Measurements from ENCODE around the gene OR51T1. TPM values are rescaled to one million over a fixed set of nuclear protein-coding genes. Genes with fewer than 3 reads are reported as not detected.

The OR51T1 gene
- total RNA-seq, 2 experiments from 2014 or later, result not detected

DNA sequence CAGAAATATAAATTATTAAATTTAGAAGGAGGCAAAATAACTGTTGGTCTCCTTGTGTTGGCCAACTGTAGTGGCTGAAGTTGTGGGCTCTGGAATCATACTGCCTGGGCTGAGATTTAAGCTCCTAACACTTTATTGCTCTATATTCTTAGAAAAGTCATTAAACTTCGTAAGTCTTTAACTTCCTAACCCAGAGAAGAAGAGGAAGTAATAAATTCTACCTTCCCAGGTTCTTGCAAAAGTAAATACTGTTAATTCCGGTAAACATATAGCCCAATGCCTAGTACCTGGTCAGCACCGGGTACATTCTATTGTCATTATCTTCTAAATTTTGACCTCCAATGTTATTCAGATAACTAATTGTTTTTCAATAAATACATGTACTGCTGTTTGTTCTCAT is 4.5 kb downstream of the OR51T1 start:
- Mint-ChIP-seq H3K9me3 (ENCODE audit: low read depth) (no peaks in the 10 kb centered on the region), H3K27me3 (peaks cover 5% of the 10 kb centered on the region), H3K36me3 (ENCODE audit: low read depth) (no peaks in the 10 kb centered on the region), H3K4me3 (no peak overlapping the region), H3K27ac (no peak overlapping the region), H3K4me1 (no peaks in the 10 kb centered on the region)
- intact Hi-C loops (cut with DNase I, micrococcal nuclease), result no loop called here
- ChIA-PET CTCF (no interaction called here), POLR2A (no interaction called here)
- ATAC-seq (no peak), DNase-seq (no peak)

DNA sequence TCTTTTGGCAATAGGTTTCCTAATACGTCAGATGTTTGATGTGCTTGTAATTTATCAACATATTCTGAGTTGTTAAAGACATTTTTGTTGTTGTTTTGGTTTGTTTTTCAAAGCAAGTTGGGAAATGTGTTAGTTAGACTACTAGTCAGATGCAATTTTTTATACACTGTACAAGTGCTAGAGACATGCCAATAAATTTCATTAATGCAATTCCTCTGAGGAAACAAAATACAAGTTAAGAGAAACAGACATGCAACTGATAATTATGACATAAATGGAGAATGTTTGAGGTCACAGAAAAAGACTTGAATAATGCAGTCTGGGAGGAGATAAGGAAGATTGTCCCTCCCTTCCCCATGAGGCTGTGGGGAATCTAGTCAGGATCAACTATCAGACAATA is 5.9 kb downstream of the OR51T1 start:
- ATAC-seq (no peak), DNase-seq (no peak)
- Mint-ChIP-seq H3K27ac (no peak overlapping the region), H3K27me3 (peaks cover 5% of the 10 kb centered on the region), H3K36me3 (ENCODE audit: low read depth) (no peaks in the 10 kb centered on the region), H3K4me3 (no peak overlapping the region), H3K4me1 (no peaks in the 10 kb centered on the region), H3K9me3 (ENCODE audit: low read depth) (no peaks in the 10 kb centered on the region)
- ChIA-PET POLR2A (no interaction called here), CTCF (no interaction called here)
- intact Hi-C loops (cut with DNase I, micrococcal nuclease), result no loop called here

DNA sequence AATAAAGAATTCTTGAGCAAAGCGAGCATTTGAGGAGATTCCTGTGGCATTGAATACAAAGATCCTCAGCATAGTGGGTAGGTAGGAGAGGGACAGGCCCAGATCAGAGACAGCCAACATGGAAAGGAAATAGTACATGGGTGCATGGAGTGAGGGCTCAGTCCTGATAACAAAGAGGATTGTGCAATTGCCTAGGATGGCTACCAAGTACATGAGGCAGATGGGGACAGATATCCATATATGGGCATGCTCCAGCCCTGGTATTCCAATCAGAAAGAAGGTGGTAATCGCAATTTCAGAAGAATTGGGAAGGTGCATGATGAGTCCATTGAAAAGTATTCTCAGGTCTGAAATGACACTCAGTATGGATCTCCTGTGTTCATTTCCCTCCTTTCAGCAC is 8.6 kb downstream of the OR51T1 start:
- DNase-seq (no peak), ATAC-seq (no peak)
- peaks cover 5% of the 10 kb centered on the region for H3K27me3 Mint-ChIP-seq
- CTCF ChIA-PET, result no interaction called here
- no peaks in the 10 kb centered on the region for H3K4me1 Mint-ChIP-seq
- intact Hi-C loops (cut with DNase I, micrococcal nuclease), result no loop called here
- H3K36me3 Mint-ChIP-seq (ENCODE audit: low read depth), result no peaks in the 10 kb centered on the region
- POLR2A ChIA-PET, result no interaction called here
- no peak overlapping the region for H3K4me3 Mint-ChIP-seq
- H3K9me3 Mint-ChIP-seq (ENCODE audit: low read depth), result no peaks in the 10 kb centered on the region
- no peak overlapping the region for H3K27ac Mint-ChIP-seq

DNA sequence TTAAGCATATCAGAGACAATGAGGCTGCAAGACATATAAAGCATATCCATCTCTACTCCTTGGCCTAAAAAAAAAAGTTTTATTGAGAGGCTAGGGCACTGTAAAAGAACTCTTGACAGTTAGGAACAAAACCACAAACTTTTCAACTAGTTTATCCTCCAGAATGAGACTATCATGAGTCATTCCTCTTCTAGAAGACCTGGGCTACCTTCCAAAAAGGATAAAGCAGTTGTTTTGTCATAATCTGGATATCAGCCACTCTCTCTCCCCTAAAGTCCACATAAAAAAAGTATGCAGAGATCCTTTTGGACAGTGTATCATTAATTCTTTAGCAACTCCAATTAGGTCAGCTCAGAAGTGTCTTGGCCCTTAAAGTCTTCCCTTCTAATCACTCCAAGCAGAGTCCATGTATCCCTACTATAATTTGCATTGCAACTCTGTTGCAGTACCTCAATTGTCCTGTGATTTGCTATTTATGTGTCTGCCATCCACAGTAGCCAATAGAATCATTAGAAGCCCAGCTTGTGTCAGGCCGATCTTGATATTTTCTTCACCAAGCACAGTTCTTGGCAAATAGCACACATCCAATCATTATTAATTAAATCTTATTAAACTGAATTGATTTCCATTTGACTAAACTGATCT is 10.4 kb downstream of the OR51T1 start:
- H3K4me1 Mint-ChIP-seq, result no peaks in the 10 kb centered on the region
- H3K27me3 Mint-ChIP-seq, result peaks cover 8% of the 10 kb centered on the region
- no peak overlapping the region for H3K4me3 Mint-ChIP-seq
- CTCF ChIA-PET, result interaction anchor here (1.6 kb wide), 1 partner anchor 10 kb away, joined by 5 read pairs; no protein-coding TSS in a partner anchor
- no peaks in the 10 kb centered on the region for H3K9me3 Mint-ChIP-seq (ENCODE audit: low read depth)
- no peak for DNase-seq
- intact Hi-C loops (cut with DNase I, micrococcal nuclease), result no loop called here
- ATAC-seq, result no peak
- no peaks in the 10 kb centered on the region for H3K36me3 Mint-ChIP-seq (ENCODE audit: low read depth)
- POLR2A ChIA-PET, result no interaction called here
- H3K27ac Mint-ChIP-seq, result no peak overlapping the region

DNA sequence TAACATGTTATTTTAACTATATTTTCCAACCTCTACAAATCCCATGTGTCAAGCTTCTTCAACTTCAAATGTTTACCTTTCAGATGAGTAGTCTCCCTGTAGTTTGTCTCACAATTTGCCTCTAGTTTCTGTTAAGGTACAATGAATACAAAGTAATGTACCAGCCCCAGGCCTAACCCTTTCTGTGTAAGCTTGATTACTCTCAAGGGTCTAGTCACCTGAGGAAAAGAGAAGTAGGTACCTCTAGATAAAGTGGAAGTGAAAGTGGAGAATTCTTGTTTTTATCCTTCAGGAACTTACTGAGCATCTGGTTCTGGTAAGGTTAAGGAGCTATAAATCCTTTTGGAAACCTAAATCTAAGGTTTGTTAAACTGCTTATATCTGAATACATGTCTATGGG is 21.8 kb downstream of the OR51T1 start, which contains the start of gene OR51A7:
OR51A7 (plus strand) TSS at position 300 of the 400 bp plus-strand sequence. CDS start 3,587 bp downstream, outside the sequence.
- Mint-ChIP-seq H3K9me3 (ENCODE audit: low read depth) (no peaks in the 10 kb centered on the region), H3K27me3 (peaks cover 9% of the 10 kb centered on the region), H3K36me3 (ENCODE audit: low read depth) (no peaks in the 10 kb centered on the region), H3K4me3 (no peak within 1 kb of the TSS), H3K4me1 (no peaks in the 10 kb centered on the region), H3K27ac (no peak within 1 kb of the TSS)
- intact Hi-C loops (cut with DNase I, micrococcal nuclease), result no loop called here
- POLR2A ChIA-PET, result no interaction called here
- CTCF ChIA-PET, result no interaction called here
- ATAC-seq (no peak), DNase-seq (no peak)

DNA sequence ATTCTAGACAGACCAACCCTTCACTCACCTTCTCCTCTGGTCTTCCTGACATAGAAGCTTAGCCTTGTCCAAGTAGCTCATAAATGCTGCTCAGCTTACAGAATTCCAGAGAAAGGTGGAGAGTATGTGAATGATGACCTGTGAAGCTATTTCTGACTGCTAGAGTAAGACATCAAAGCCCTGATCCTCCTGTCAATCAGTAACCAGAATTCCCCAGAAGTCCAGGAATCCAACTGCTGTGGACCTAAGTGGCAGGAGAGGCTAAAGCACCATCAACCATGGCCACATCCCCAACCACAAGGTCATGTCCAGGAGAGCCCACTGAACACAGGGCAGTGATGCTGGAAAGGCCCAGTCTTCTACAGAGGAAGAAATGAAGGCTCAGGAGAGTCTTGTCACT is 34.9 kb downstream of the OR51T1 start:
- DNase-seq, result no peak
- H3K4me1 Mint-ChIP-seq, result no peaks in the 10 kb centered on the region
- intact Hi-C loops (cut with DNase I, micrococcal nuclease), result no loop called here

DNA sequence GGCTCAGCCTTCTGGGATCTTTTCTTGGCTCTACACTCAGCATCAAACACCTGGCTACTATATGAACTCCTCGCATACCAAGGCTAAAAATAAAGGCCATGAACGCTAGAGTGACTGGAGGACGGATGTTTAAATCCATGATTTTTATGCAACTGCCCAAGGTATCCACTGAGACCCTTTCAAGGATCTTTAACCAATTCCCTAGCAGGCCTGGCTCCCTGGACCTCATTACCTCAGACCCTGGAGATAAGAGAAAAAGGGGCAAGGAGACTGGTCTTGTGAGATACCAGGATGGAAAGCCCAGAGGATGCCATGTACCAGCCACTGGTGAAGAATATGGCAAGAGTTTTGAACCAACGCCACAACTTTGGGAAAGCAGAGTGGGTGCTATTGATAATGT is 37.5 kb downstream of the OR51T1 start, which contains the start of gene OR51G2:
OR51G2 (minus strand) TSS at position 101 of the 400 bp plus-strand sequence. CDS start 3,687 bp downstream, outside the sequence.
- H3K27ac Mint-ChIP-seq, result no peak within 1 kb of the TSS
- ATAC-seq (no peak), DNase-seq (no peak)
- CTCF ChIA-PET, result no interaction called here
- no peaks in the 10 kb centered on the region for H3K9me3 Mint-ChIP-seq (ENCODE audit: low read depth)
- no peaks in the 10 kb centered on the region for H3K4me1 Mint-ChIP-seq
- no peak within 1 kb of the TSS for H3K4me3 Mint-ChIP-seq
- H3K27me3 Mint-ChIP-seq, result peaks cover 12% of the 10 kb centered on the region
- no peaks in the 10 kb centered on the region for H3K36me3 Mint-ChIP-seq (ENCODE audit: low read depth)
- POLR2A ChIA-PET, result no interaction called here
- intact Hi-C loops (cut with DNase I, micrococcal nuclease), result no loop called here

More for the DNA sequence above, 34.9 kb downstream of the OR51T1 start:
- ATAC-seq, result no peak
- CTCF ChIA-PET, result interaction anchor here (1.3 kb wide), 1 partner anchor 89 kb away, joined by 3 read pairs; no protein-coding TSS in a partner anchor
- Mint-ChIP-seq H3K27ac (no peak overlapping the region), H3K9me3 (ENCODE audit: low read depth) (no peaks in the 10 kb centered on the region), H3K4me3 (no peak overlapping the region), H3K36me3 (ENCODE audit: low read depth) (no peaks in the 10 kb centered on the region), H3K27me3 (peaks cover 8% of the 10 kb centered on the region)
- POLR2A ChIA-PET, result no interaction called here

DNA sequence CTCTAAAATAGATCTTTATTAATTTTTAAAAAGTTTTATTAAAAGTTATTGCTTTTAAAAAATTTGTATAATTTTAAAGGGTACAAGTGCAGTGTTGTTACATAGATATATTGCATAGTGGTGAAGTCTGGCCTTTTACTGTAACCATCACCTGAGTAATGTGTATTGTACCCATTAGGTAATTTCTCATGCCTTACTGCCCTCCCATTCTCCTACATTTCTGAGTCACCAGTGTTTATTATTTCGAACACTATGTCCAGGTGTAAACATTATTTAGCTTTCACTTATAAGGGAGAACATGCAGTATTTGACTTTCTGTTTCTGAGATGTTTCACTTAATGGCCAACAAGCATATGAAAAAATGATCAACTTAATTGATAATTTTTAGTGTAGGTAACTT is 40.1 kb downstream of the OR51T1 start:
- no peak overlapping the region for H3K4me3 Mint-ChIP-seq
- ChIA-PET CTCF (no interaction called here), POLR2A (no interaction called here)
- H3K9me3 Mint-ChIP-seq (ENCODE audit: low read depth), result no peaks in the 10 kb centered on the region
- no peaks in the 10 kb centered on the region for H3K36me3 Mint-ChIP-seq (ENCODE audit: low read depth)
- ATAC-seq (no peak), DNase-seq (no peak)
- intact Hi-C loops (cut with DNase I, micrococcal nuclease), result no loop called here
- H3K4me1 Mint-ChIP-seq, result no peaks in the 10 kb centered on the region
- no peak overlapping the region for H3K27ac Mint-ChIP-seq
- peaks cover 11% of the 10 kb centered on the region for H3K27me3 Mint-ChIP-seq

DNA sequence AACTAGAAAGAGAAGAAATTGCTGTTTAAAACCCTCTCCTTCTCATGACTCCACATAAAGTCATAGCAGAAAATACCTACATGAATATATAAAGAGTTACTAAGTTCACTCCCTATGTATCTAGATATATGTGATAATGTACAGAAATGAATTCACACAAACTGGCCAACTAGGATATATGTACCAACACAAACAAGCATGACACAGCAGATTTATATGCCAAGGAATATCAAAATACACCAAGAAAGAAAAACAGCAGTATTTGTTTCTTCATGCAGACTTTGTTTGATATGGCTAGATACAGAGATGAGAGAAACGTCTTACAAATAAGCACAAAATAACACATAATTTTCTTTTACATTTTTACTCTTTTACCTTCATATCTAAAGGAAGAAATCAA is 40.6 kb downstream of the OR51T1 start:
- H3K27me3 Mint-ChIP-seq, result peaks cover 11% of the 10 kb centered on the region
- DNase-seq (no peak), ATAC-seq (no peak)
- ChIA-PET POLR2A (no interaction called here), CTCF (no interaction called here)
- H3K27ac Mint-ChIP-seq, result no peak overlapping the region
- intact Hi-C loops (cut with DNase I, micrococcal nuclease), result no loop called here
- no peaks in the 10 kb centered on the region for H3K4me1 Mint-ChIP-seq
- H3K4me3 Mint-ChIP-seq, result no peak overlapping the region
- H3K36me3 Mint-ChIP-seq (ENCODE audit: low read depth), result no peaks in the 10 kb centered on the region
- H3K9me3 Mint-ChIP-seq (ENCODE audit: low read depth), result no peaks in the 10 kb centered on the region

DNA sequence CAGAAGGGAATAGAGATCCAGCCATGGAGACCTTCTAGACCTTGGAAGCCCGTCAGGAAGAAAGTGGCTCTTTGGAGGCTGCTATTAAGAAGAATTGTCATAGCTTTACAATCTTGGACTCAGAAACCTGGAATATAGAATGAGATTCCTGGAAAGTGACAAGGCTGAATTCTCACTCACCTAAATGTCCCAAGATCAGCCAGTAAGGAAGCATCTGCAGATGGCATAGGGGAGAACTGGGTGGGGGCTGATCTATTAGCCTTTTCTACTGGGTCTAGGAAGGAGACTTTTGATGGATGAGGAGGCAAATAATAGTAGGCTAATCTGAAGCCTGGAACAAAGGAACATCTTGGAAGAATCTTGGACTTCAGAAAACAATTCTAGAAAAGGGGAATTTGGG is 42.5 kb downstream of the OR51T1 start, which contains the start of gene OR51G1:
OR51G1 (minus strand) TSS at position 101 of the 400 bp plus-strand sequence; CDS start at position 101, 0 bp downstream.
- peaks cover 11% of the 10 kb centered on the region for H3K27me3 Mint-ChIP-seq
- H3K4me1 Mint-ChIP-seq, result no peaks in the 10 kb centered on the region
- no peak within 1 kb of the TSS for H3K27ac Mint-ChIP-seq
- ChIA-PET POLR2A (no interaction called here), CTCF (no interaction called here)
- ATAC-seq (no peak), DNase-seq (no peak)
- H3K36me3 Mint-ChIP-seq (ENCODE audit: low read depth), result no peaks in the 10 kb centered on the region
- H3K9me3 Mint-ChIP-seq (ENCODE audit: low read depth), result no peaks in the 10 kb centered on the region
- intact Hi-C loops (cut with DNase I, micrococcal nuclease), result no loop called here
- H3K4me3 Mint-ChIP-seq, result no peak within 1 kb of the TSS

DNA sequence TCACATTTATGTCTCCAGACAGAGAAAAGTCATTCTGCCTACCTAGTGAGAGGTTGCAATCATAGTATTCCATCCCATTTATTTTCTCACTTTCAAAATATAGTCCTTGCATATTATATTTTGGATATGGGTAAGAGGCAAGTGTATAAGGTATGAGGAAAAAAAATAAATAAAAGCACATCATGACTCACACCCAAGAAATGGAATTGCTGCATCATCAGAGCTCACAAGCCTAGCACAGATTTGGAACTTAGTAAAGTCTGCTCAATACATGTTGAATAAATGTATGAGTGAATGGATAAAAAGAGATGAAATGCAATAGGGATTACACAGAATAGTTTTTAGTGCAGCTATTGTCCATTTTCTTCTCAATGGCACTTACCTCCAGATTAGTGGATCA is 44.9 kb downstream of the OR51T1 start:
- intact Hi-C loops (cut with DNase I, micrococcal nuclease), result no loop called here
- ChIA-PET CTCF (no interaction called here), POLR2A (no interaction called here)
- Mint-ChIP-seq H3K27ac (no peak overlapping the region), H3K4me1 (no peaks in the 10 kb centered on the region), H3K27me3 (peaks cover 11% of the 10 kb centered on the region), H3K9me3 (ENCODE audit: low read depth) (no peaks in the 10 kb centered on the region), H3K36me3 (ENCODE audit: low read depth) (no peaks in the 10 kb centered on the region), H3K4me3 (no peak overlapping the region)
- DNase-seq (no peak), ATAC-seq (no peak)
